Activated T-helper 17 cell treated with anti-CD3 and anti-CD28 coated beads, Interleukin-2, amount 50 U/mL, for 72 hours (primary cell): ENCODE results near the gene SPTBN1. TPM values are rescaled to one million over a fixed set of nuclear protein-coding genes. Genes with fewer than 3 reads are reported as not detected.
A peak's percentile ranks its signal among the peaks of the same experiment; 100 is the strongest.

ENCODE experiments used
- ATAC-seq: fragments of 150-1000 bp; cut with Tn5 transposase; replicated peaks from 2 replicates; pipeline ENCODE4 v1.10.0; 2021; ENCODE audit warnings: mild to moderate bottlenecking, moderate library complexity
- H3K27ac Mint-ChIP-seq: one replicate; pipeline ENCODE4 v1.8.0; 2022; ENCODE audit warnings: mixed read lengths
- H3K27me3 Mint-ChIP-seq: one replicate; pipeline ENCODE4 v1.8.0; 2022; ENCODE audit warnings: mixed read lengths
- H3K36me3 Mint-ChIP-seq: one replicate; pipeline ENCODE4 v1.8.0; 2022; ENCODE audit warnings: low read depth, mild to moderate bottlenecking, mixed read lengths
- H3K4me1 Mint-ChIP-seq: one replicate; pipeline ENCODE4 v1.8.0; 2022; ENCODE audit warnings: mixed read lengths
- H3K4me3 Mint-ChIP-seq: one replicate; pipeline ENCODE4 v1.8.0; 2022; ENCODE audit warnings: mild to moderate bottlenecking, mixed read lengths
- H3K9me3 Mint-ChIP-seq: one replicate; pipeline ENCODE4 v1.8.0; 2022; ENCODE audit warnings: mixed read lengths
- total RNA-seq, 2 donors: library from RNA; stranded (reverse); gene quantifications; one replicate each; pipeline ENCODE4 v1.2.3, GENCODE V29; 2022

SPTBN1 gene
- total RNA-seq, 2 donors from 2014 or later: 85.3 to 101 TPM

DNA sequence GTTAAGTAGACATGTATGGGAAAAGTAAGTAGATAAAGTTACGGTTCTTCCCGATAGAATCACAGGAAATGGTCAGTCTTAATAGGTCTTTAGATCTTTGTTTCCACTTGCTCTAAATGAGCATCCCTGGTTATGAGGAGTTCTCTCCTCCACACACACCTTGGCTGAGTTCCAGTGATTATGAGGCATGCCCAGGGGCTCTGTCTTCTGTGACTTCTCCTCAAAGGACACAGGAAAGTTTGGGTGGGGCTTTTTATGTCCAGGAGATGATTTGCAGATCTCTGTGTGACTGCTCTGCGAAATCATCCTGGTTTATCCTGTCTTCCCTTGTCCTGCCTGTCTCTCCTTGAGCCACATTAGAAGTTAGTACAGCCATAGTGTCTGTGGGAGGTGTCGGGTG is 183.5 kb downstream of the SPTBN1 start:
- peaks cover 6% of the 10 kb centered on the region for H3K4me1 Mint-ChIP-seq
- no peaks in the 10 kb centered on the region for H3K9me3 Mint-ChIP-seq
- H3K4me3 Mint-ChIP-seq: no peak overlapping the region
- H3K27me3 Mint-ChIP-seq: no peaks in the 10 kb centered on the region
- no peak for ATAC-seq
- H3K27ac Mint-ChIP-seq: peak overlapping the region; percentile 55
- H3K36me3 Mint-ChIP-seq: peaks cover 81% of the 10 kb centered on the region

DNA sequence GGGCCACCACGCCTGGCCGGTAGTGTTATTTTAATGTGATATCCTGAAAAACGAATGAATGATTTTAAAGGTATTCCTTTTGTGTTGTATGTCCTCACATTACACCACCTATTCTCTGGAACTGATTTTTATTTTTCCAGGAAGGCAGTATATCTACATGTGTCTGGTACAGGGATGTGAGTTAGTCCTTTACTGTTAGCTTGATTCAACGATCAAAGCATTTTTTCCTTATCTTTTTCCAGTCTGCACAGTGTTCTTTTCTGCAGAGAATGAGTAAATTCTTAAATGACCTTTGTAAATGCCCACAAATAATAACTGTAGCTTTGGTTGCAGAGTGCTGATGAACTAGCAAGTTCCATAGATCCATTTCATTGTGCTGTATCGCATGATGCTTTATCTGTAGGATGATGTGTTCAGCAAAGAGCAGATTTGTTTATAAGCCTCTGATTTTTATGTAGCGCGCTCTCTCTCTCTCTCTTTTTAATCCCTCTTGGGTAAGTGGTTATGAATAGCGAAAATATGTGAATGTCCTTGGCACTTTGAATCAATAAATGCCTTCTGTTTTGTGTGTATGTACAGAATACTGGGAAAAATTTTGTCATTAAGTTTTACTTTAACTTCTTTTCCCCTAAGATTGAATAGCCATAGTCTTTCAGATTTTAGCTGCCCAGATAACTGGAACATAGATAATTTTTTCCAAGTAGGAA is 184.9 kb downstream of the SPTBN1 start:
- Mint-ChIP-seq H3K9me3 (no peaks in the 10 kb centered on the region), H3K27ac (peak overlapping the region; percentile 16), H3K4me3 (no peak overlapping the region), H3K4me1 (peaks cover 5% of the 10 kb centered on the region), H3K36me3 (peaks cover 89% of the 10 kb centered on the region), H3K27me3 (no peaks in the 10 kb centered on the region)
- ATAC-seq: no peak

DNA sequence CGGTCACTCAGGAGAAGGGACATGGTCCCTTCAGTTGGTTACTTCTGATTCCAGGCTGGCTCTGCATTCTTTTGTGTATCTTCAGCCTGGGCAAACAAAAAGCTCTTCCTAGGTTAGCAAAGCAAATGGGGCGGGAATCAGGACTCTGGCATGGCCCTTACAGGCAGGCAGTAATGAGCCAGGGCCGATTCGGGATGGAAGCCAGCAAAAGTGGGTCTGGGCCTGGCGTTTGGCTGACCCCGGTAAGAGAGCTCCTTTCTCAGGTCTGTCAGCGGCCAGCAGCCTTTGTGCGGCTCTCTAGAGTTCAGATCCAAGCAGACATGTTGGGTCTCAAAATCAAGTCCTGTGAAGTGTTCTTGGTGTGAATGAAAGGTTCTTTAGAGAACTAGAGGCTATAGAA is 185.9 kb downstream of the SPTBN1 start:
- peak overlapping the region; percentile 74 for H3K27ac Mint-ChIP-seq
- H3K9me3 Mint-ChIP-seq: no peaks in the 10 kb centered on the region
- no peaks in the 10 kb centered on the region for H3K27me3 Mint-ChIP-seq
- no peak overlapping the region for H3K4me3 Mint-ChIP-seq
- peaks cover 5% of the 10 kb centered on the region for H3K4me1 Mint-ChIP-seq
- peaks cover 91% of the 10 kb centered on the region for H3K36me3 Mint-ChIP-seq
- ATAC-seq: no peak

- no peak overlapping the region for H3K4me3 Mint-ChIP-seq
- H3K36me3 Mint-ChIP-seq: peaks cover 92% of the 10 kb centered on the region
- no peaks in the 10 kb centered on the region for H3K27me3 Mint-ChIP-seq
- ATAC-seq: peak; percentile 19
- peaks cover 5% of the 10 kb centered on the region for H3K4me1 Mint-ChIP-seq
- H3K9me3 Mint-ChIP-seq: no peaks in the 10 kb centered on the region
- no peak overlapping the region for H3K27ac Mint-ChIP-seq
These were observed 186.7 kb downstream of the SPTBN1 start for GRCh38 chr2:54642677-54643430.

- no peaks in the 10 kb centered on the region for H3K9me3 Mint-ChIP-seq
- no peaks in the 10 kb centered on the region for H3K27me3 Mint-ChIP-seq
- no peak for ATAC-seq
- no peak overlapping the region for H3K27ac Mint-ChIP-seq
- H3K4me3 Mint-ChIP-seq: no peak overlapping the region
- H3K4me1 Mint-ChIP-seq: no peaks in the 10 kb centered on the region
- peaks cover 92% of the 10 kb centered on the region for H3K36me3 Mint-ChIP-seq
These were observed 188.1 kb downstream of the SPTBN1 start for GRCh38 chr2:54644236-54644635.

GRCh38 chr2:54646170-54646927 is 190.2 kb downstream of the SPTBN1 start:
- H3K4me1 Mint-ChIP-seq: no peaks in the 10 kb centered on the region
- H3K4me3 Mint-ChIP-seq: no peak overlapping the region
- H3K36me3 Mint-ChIP-seq: peaks cover 97% of the 10 kb centered on the region
- H3K9me3 Mint-ChIP-seq: no peaks in the 10 kb centered on the region
- H3K27me3 Mint-ChIP-seq: no peaks in the 10 kb centered on the region
- peak overlapping the region; percentile 29 for H3K27ac Mint-ChIP-seq
- ATAC-seq: no peak

GRCh38 chr2:54648256-54648655 is 192.1 kb downstream of the SPTBN1 start:
- H3K36me3 Mint-ChIP-seq: peaks cover 97% of the 10 kb centered on the region
- no peaks in the 10 kb centered on the region for H3K9me3 Mint-ChIP-seq
- ATAC-seq: no peak
- no peaks in the 10 kb centered on the region for H3K27me3 Mint-ChIP-seq
- H3K27ac Mint-ChIP-seq: no peak overlapping the region
- no peak overlapping the region for H3K4me3 Mint-ChIP-seq
- H3K4me1 Mint-ChIP-seq: no peaks in the 10 kb centered on the region

DNA sequence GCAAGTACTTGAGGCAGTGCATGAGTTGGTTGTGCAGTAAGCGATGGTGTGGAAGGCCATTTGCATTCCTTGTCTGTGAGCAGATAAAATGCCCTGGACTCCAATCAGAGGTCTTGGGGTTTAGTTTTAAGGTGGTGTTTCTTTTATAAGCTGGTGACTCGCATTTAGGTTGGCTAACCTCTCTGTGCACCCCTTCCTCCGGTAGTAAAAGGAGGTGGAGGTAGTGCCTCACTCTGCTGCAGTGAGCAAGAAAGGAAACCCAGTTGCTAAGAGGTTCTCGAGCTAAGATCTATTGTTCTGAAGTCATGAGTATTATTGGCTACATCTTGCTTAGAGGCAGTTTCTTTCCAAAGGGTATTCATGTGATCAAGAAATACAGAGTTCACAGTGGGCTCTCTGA is 193.1 kb downstream of the SPTBN1 start:
- no peak for ATAC-seq

GRCh38 chr2:54649633-54650032 is 193.5 kb downstream of the SPTBN1 start:
- Mint-ChIP-seq H3K4me3 (no peak overlapping the region), H3K9me3 (no peaks in the 10 kb centered on the region), H3K27me3 (no peaks in the 10 kb centered on the region), H3K27ac (no peak overlapping the region), H3K4me1 (no peaks in the 10 kb centered on the region), H3K36me3 (peaks cover 97% of the 10 kb centered on the region)
- ATAC-seq: no peak

More for the DNA sequence above, 193.1 kb downstream of the SPTBN1 start:
- peaks cover 97% of the 10 kb centered on the region for H3K36me3 Mint-ChIP-seq
- H3K27ac Mint-ChIP-seq: no peak overlapping the region
- H3K27me3 Mint-ChIP-seq: no peaks in the 10 kb centered on the region
- H3K4me1 Mint-ChIP-seq: no peaks in the 10 kb centered on the region
- H3K4me3 Mint-ChIP-seq: no peak overlapping the region
- H3K9me3 Mint-ChIP-seq: no peaks in the 10 kb centered on the region

DNA sequence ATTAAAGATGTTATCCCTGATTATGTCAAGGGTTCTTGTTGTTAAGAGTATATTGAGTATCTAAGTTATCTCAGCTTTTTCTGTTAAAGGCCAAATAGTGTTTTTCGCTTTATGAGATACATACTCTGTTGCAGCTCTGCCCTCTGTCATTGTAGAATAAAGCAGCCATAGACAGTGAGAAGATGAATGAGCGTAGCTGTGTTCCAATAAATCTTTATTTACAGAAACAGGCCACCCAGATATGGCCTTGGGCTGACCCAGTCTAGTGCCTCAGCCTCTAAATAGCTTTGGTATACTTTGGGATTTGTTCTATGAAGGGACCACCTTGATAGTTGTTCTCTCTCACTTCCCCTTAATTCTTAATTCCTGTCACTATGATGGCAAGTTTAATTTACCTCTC is 194.5 kb downstream of the SPTBN1 start:
- no peaks in the 10 kb centered on the region for H3K4me1 Mint-ChIP-seq
- no peak overlapping the region for H3K4me3 Mint-ChIP-seq
- H3K27me3 Mint-ChIP-seq: no peaks in the 10 kb centered on the region
- H3K27ac Mint-ChIP-seq: peak overlapping the region; percentile 27
- ATAC-seq: no peak
- peaks cover 97% of the 10 kb centered on the region for H3K36me3 Mint-ChIP-seq
- no peaks in the 10 kb centered on the region for H3K9me3 Mint-ChIP-seq

DNA sequence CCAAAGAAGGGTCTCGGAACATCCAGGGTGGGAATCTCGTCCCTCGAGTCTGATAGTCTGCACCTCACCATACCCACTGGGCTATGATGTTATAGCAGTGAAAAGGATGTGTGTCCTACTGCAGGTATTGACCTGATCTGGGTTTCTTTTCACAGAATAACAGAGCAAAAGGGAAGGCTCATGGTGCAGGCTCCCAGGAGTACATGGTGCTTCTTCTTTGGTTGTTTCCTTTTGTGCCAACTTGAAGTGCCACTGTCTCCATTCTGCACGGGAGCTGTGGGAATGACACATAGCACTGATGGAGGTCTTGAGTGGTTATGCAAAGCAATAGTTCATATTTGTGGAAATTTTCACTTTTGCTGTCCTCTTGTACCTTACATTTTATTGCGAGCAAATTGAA is 195.2 kb downstream of the SPTBN1 start:
- Mint-ChIP-seq H3K27me3 (no peaks in the 10 kb centered on the region), H3K27ac (no peak overlapping the region), H3K4me1 (no peaks in the 10 kb centered on the region), H3K36me3 (peaks cover 97% of the 10 kb centered on the region), H3K9me3 (no peaks in the 10 kb centered on the region), H3K4me3 (no peak overlapping the region)
- no peak for ATAC-seq

GRCh38 chr2:54652540-54652939 is 196.4 kb downstream of the SPTBN1 start:
- H3K4me1 Mint-ChIP-seq: peaks cover under 1% of the 10 kb centered on the region
- no peaks in the 10 kb centered on the region for H3K9me3 Mint-ChIP-seq
- no peaks in the 10 kb centered on the region for H3K27me3 Mint-ChIP-seq
- ATAC-seq: peak; percentile 85
- peak overlapping the region; percentile 86 for H3K27ac Mint-ChIP-seq
- H3K36me3 Mint-ChIP-seq: peaks cover 97% of the 10 kb centered on the region
- H3K4me3 Mint-ChIP-seq: no peak overlapping the region

DNA sequence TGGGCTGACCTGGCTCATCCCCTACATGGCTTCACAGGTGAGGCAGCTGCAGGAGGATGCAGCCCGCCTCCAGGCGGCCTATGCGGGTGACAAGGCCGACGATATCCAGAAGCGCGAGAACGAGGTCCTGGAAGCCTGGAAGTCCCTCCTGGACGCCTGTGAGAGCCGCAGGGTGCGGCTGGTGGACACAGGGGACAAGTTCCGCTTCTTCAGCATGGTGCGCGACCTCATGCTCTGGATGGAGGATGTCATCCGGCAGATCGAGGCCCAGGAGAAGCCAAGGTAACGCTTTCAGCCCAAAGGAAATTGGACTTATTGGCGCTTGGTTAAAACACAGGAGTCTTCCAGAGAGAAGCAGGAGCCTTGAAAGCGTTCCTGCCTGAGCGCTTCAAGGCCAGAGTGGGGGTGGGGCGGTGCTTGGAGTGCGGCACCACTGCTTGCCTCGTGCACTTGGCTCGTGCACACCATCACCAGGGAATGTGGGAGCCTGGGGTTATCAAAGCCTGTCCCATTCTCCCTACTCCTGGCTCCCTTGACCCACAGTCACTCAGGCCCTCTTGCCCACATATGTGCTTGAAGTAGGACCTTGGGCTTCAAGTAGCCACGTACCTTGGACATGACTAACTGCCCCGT is 197.6 kb downstream of the SPTBN1 start:
- Mint-ChIP-seq H3K27me3 (no peaks in the 10 kb centered on the region), H3K36me3 (peaks cover 97% of the 10 kb centered on the region)

DNA sequence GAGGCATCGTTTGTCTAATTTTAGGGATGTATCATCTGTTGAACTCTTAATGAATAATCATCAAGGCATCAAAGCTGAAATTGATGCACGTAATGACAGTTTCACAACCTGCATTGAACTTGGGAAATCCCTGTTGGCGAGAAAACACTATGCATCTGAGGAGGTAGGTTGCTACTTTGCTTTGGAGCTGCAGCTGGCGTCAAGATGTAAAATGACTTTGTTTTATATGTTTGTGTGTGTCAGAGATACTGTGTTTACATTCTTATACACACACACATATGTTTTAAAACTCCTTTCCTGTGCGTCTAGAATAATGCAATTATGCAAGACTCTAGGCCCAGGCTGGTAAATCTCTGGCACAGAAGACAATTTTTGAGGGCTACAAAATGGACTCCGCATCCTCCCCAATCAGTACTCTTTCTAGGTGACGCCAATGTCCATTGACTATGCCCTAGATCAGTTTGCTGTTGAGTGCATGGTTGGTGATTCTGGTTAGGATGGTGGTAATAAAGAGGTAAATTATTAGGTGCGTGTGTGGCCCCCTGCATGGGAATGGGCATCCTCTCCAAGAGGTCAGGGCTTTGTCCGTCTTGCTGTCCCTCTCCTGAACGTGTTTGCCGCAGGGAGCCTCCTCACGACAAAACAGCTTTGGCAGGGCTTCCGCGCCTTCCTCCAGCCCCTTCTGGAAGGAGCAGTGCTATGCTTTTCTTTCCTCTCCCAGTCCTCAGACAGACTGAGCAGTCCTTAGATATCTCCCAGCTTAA is 199.1 kb downstream of the SPTBN1 start:
- Mint-ChIP-seq H3K4me1 (peaks cover 9% of the 10 kb centered on the region), H3K27me3 (no peaks in the 10 kb centered on the region), H3K36me3 (peaks cover 97% of the 10 kb centered on the region), H3K9me3 (no peaks in the 10 kb centered on the region), H3K27ac (no peak overlapping the region), H3K4me3 (no peak overlapping the region)
- ATAC-seq: peak; percentile 32

More for the DNA sequence above, 197.6 kb downstream of the SPTBN1 start:
- Mint-ChIP-seq H3K27ac (no peak overlapping the region), H3K4me3 (no peak overlapping the region), H3K4me1 (peaks cover 9% of the 10 kb centered on the region), H3K9me3 (no peaks in the 10 kb centered on the region)
- ATAC-seq: no peak
